IMR-90 (cell line): ENCODE results near the gene SNRPD1. TPM values are rescaled to one million over a fixed set of nuclear protein-coding genes. Genes with fewer than 3 reads are reported as not detected.

Experiments
- ATAC-seq: fragments of 200-7000 bp; cut with Tn5 transposase; 2 replicates; pipeline ENCODE4 v1.9.1; 2020; ENCODE audit warnings: low read depth, mild to moderate bottlenecking, moderate library complexity
- BruUV-seq: library from RNA; stranded (reverse); fragments of 400-500 nt; replicated peaks from 2 replicates; lab custom pipeline; 2021; lab: Mats Ljungman, UMichigan
- CTCF ChIA-PET: fragments of 300-600 bp; formaldehyde crosslinking; extraction: SDS; loops from one replicate; lab custom pipeline; 2021; ENCODE audit warnings: antibody characterized with exemption; lab: Yijun Ruan, JAX
- POLR2A ChIA-PET: fragments of 300-600 bp; sonication (Branson Sonifier 250); formaldehyde crosslinking; loops from one replicate; lab custom pipeline; 2022; ENCODE audit warnings: antibody characterized with exemption; ENCODE audit not compliant: unreplicated experiment; lab: Charles Lee
- DNase-seq: peaks from one replicate; pipeline ENCODE4 v3.0.0; 2013
- H2AFZ ChIP-seq: replicated peaks from 2 replicates; pipeline ENCODE3; 2013; ENCODE audit warnings: low read length, mild to moderate bottlenecking; ENCODE audit not compliant: poor library complexity
- H2AK5ac ChIP-seq: 2 replicates; pipeline ENCODE4 v1.6.1; 2013; ENCODE audit warnings: low read depth, low read length, inconsistent platforms
- H2AK9ac ChIP-seq: replicated peaks from 2 replicates; pipeline ENCODE3; 2013; ENCODE audit warnings: mild to moderate bottlenecking, low read depth, low read length, moderate library complexity; ENCODE audit not compliant: poor library complexity
- H2BK120ac ChIP-seq: 2 replicates; pipeline ENCODE4 v1.6.1; 2013; ENCODE audit warnings: low read depth, low read length, inconsistent platforms
- H2BK15ac ChIP-seq: 3 replicates; pipeline ENCODE4 v1.6.1; 2013; ENCODE audit warnings: low read depth, low read length, inconsistent platforms
- H2BK20ac ChIP-seq: 2 replicates; pipeline ENCODE4 v1.6.1; 2013; ENCODE audit warnings: low read depth, mild to moderate bottlenecking, inconsistent platforms, low read length, moderate library complexity
- H2BK5ac ChIP-seq: 2 replicates; pipeline ENCODE4 v1.6.1; 2013; ENCODE audit warnings: mild to moderate bottlenecking, low read depth, low read length, inconsistent platforms; ENCODE audit not compliant: poor library complexity, severe bottlenecking
- H3K14ac ChIP-seq: replicated peaks from 2 replicates; pipeline ENCODE4 v1.6.1; 2013; ENCODE audit warnings: low read depth, low read length, inconsistent platforms
- H3K18ac ChIP-seq: 2 replicates; pipeline ENCODE4 v1.6.1; 2013; ENCODE audit warnings: low read depth, low read length, control low read depth
- H3K23ac ChIP-seq: 2 replicates; pipeline ENCODE4 v1.6.1; 2013; ENCODE audit warnings: low read depth, low read length, inconsistent platforms
- H3K27ac ChIP-seq: 2 replicates; pipeline ENCODE4 v1.5.1; 2013; ENCODE audit warnings: mild to moderate bottlenecking, control low read depth, low read length; ENCODE audit not compliant: insufficient read depth
- H3K27me3 ChIP-seq: 2 replicates; pipeline ENCODE4 v1.6.1; 2013; ENCODE audit warnings: low read length; ENCODE audit not compliant: control insufficient read depth, insufficient read depth
- H3K36me3 ChIP-seq: 2 replicates; pipeline ENCODE4 v1.6.1; 2013; ENCODE audit warnings: low read length, mixed read lengths; ENCODE audit not compliant: control insufficient read depth, insufficient read depth
- H3K4ac ChIP-seq: 2 replicates; pipeline ENCODE4 v1.6.1; 2013; ENCODE audit warnings: low read depth, low read length, inconsistent platforms
- H3K4me1 ChIP-seq: 2 replicates; pipeline ENCODE4 v1.6.1; 2013; ENCODE audit warnings: low read length, mixed read lengths; ENCODE audit not compliant: control insufficient read depth, insufficient read depth
- H3K4me2 ChIP-seq: 2 replicates; pipeline ENCODE4 v1.6.1; 2013; ENCODE audit warnings: low read depth, mild to moderate bottlenecking, control low read depth, low read length, moderate library complexity
- H3K4me3 ChIP-seq: 2 replicates; pipeline ENCODE4 v1.5.1; 2013; ENCODE audit warnings: low read depth, mild to moderate bottlenecking, control low read depth, low read length, moderate library complexity; ENCODE audit not compliant: insufficient read depth
- H3K56ac ChIP-seq: 2 replicates; pipeline ENCODE4 v1.6.1; 2013; ENCODE audit warnings: low read length, inconsistent platforms; ENCODE audit not compliant: insufficient read depth; ENCODE audit errors: extremely low read depth
- H3K79me1 ChIP-seq, 2 experiments: 2 replicates each; pipeline ENCODE4 v1.6.1; 2013; ENCODE audit warnings: low read length in 2 of 2, inconsistent platforms in 1 of 2, low read depth in 1 of 2
- H3K9ac ChIP-seq: 2 replicates; pipeline ENCODE4 v1.6.1; 2013; ENCODE audit warnings: low read depth, low read length, control low read depth
- H3K9me1 ChIP-seq: 2 replicates; pipeline ENCODE4 v1.6.1; 2013; ENCODE audit warnings: low read length, inconsistent platforms; ENCODE audit not compliant: insufficient read depth
- H3K9me3 ChIP-seq: 2 replicates; pipeline ENCODE4 v1.6.1; 2013; ENCODE audit warnings: low read length; ENCODE audit not compliant: control insufficient read depth, insufficient read depth
- H4K20me1 ChIP-seq: 2 replicates; pipeline ENCODE4 v1.6.1; 2013; ENCODE audit warnings: low read length, inconsistent platforms; ENCODE audit not compliant: insufficient read depth
- H4K5ac ChIP-seq: 2 replicates; pipeline ENCODE4 v1.6.1; 2013; ENCODE audit warnings: mild to moderate bottlenecking, low read depth, low read length, control low read depth
- H4K8ac ChIP-seq, 2 experiments: 2 replicates each; pipeline ENCODE4 v1.6.1; 2013; ENCODE audit warnings: low read depth in 2 of 2, low read length in 2 of 2, control low read depth in 1 of 2, inconsistent platforms in 1 of 2
- H4K91ac ChIP-seq: 2 replicates; pipeline ENCODE4 v1.6.1; 2013; ENCODE audit warnings: low read depth, low read length, inconsistent platforms; ENCODE audit not compliant: insufficient read depth
- MAFK ChIP-seq: IDR thresholded peaks from 2 replicates; pipeline ENCODE4 v1.6.1; 2012; ENCODE audit warnings: low read depth, low read length, improper control_type of control experiment
- MXI1 ChIP-seq: IDR thresholded peaks from 2 replicates; pipeline ENCODE4 v1.6.1; 2012; ENCODE audit warnings: low read depth, mild to moderate bottlenecking, low read length, moderate library complexity, borderline replicate concordance
- NFE2L2 ChIP-seq: fragments of 150-350 bp; IDR thresholded peaks from 2 replicates; pipeline ENCODE4 v1.6.1; 2016; ENCODE audit warnings: low read depth, mild to moderate bottlenecking, low read length
- RAD21 ChIP-seq: IDR thresholded peaks from 2 replicates; pipeline ENCODE4 v1.6.1; 2012; ENCODE audit warnings: low read length, improper control_type of control experiment
- RCOR1 ChIP-seq: IDR thresholded peaks from 2 replicates; pipeline ENCODE4 v1.6.1; 2012; ENCODE audit warnings: mild to moderate bottlenecking, low read length, improper control_type of control experiment; ENCODE audit not compliant: insufficient replicate concordance
- WGBS, 2 experiments: methylation state at CpG; one replicate each; pipeline versions ENCODE4 v1.1.5 to v1.1.7; 2013; ENCODE audit warnings: missing lambda C conversion rate in 2 of 2; ENCODE audit not compliant: insufficient read length in 1 of 2; ENCODE audit errors: extremely low coverage in 2 of 2; 5-methylcytosine and 5-hydroxymethylcytosine counted together
- dilution Hi-C: fragments of 300-500 bp; cut with HindIII; formaldehyde crosslinking; loops from one replicate; pipeline ENCODE4 v1.14.3; 2018; ENCODE audit warnings: low sequenced_read_pairs; ENCODE audit not compliant: unreplicated experiment
- in situ Hi-C: fragments of 300-500 bp; cut with MboI; formaldehyde crosslinking; loops from 3 replicates; pipeline ENCODE4 v1.14.3; 2019; ENCODE audit warnings: low sequenced_read_pairs, inconsistent platforms, mixed read lengths
- intact Hi-C: fragments of 100-400 bp; cut with micrococcal nuclease; formaldehyde crosslinking; loops from 2 replicates; pipeline ENCODE4 v1.10.0; 2022
- polyA plus RNA-seq, 3 experiments: library from polyadenylated mRNA; depleted of rRNA; stranded (reverse); fragments of >200 nt; gene quantifications; 2 replicates each; pipeline ENCODE4 v1.2.3, GENCODE V29; 2012; ENCODE audit warnings: low replicate concordance in 1 of 3
- total RNA-seq: library from RNA; depleted of rRNA; stranded (reverse); fragments of >200 nt; gene quantifications from 2 replicates; pipeline ENCODE4 v1.2.3, GENCODE V29; 2012

The SNRPD1 gene
- total and polyA plus RNA-seq, 2 of the 4 experiments (the other 2 are of a cell fraction) = 6.8 to 19.8 TPM

DNA sequence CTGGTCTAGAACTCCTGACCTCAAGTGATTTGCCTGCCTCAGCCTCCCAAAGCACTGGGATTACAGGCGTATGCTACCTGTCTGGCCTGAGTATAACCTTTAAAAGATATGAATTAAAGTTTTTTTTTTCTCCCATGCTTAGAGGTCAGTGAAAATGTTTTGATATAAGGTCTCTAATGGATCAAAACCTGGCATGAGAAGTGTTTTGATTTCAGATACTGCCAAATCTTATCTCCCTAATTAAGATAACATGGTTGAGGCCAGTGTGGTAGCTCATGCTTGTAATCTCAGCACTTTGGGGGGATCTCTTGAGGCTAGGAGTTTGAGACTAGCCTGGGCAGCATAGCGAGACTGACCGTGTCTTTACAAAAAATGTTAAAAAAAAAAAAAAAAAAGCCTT, 41.2 kb downstream of the SNRPD1 start:
- H3K27ac ChIP-seq = no peak overlapping the region
- WGBS, 2 experiments = no CpG with 5 or more reads among the region's 3 CpGs
- H2BK5ac ChIP-seq = no peak overlapping the region
- H3K23ac ChIP-seq = no peak overlapping the region
- H2AK5ac ChIP-seq = no peak overlapping the region
- H3K27me3 ChIP-seq = no peaks in the 10 kb centered on the region
- H3K79me1 ChIP-seq = no peaks in the 10 kb centered on the region
- no peak overlapping the region for H3K4ac ChIP-seq
- no peak overlapping the region for H3K14ac ChIP-seq
- H3K56ac ChIP-seq = no peak overlapping the region
- peaks cover 3% of the 10 kb centered on the region; the same call in 1 of the 2 replicates for H3K4me1 ChIP-seq
- H3K18ac ChIP-seq = no peak overlapping the region
- intact Hi-C loops = no loop called here
- BruUV-seq = no TSS peak
- ChIA-PET CTCF (no interaction called here), POLR2A (no interaction called here)
- no peaks in the 10 kb centered on the region; the same call in 1 of the 2 replicates for H3K9me1 ChIP-seq
- H3K36me3 ChIP-seq = no peaks in the 10 kb centered on the region
- H3K9ac ChIP-seq = no peak overlapping the region
- dilution Hi-C loops = no loop called here
- no peak overlapping the region for H3K4me3 ChIP-seq
- DNase-seq = no peak
- no peak overlapping the region for H2BK15ac ChIP-seq
- H2AK9ac ChIP-seq = no peak overlapping the region
- H2AFZ ChIP-seq = no peak overlapping the region
- H4K91ac ChIP-seq = no peak overlapping the region
- no peak overlapping the region for H4K8ac ChIP-seq
- H2BK20ac ChIP-seq = no peak overlapping the region
- in situ Hi-C loops = no loop called here
- TF ChIP-seq MAFK (no peak), MXI1 (no peak), NFE2L2 (no peak), RCOR1 (no peak), RAD21 (no peak)
- no peak overlapping the region for H4K5ac ChIP-seq
- no peaks in the 10 kb centered on the region for H3K9me3 ChIP-seq
- no peaks in the 10 kb centered on the region for H4K20me1 ChIP-seq
- no peak overlapping the region for H2BK120ac ChIP-seq
- no peak for ATAC-seq
- H3K4me2 ChIP-seq = no peak overlapping the region
